ENCODE results near the gene KRTAP13-4. TPM values are rescaled to one million over a fixed set of nuclear protein-coding genes. Genes with fewer than 3 reads are reported as not detected.

Gene KRTAP13-4
- total and polyA plus RNA-seq, 12 donors: not detected

DNA sequence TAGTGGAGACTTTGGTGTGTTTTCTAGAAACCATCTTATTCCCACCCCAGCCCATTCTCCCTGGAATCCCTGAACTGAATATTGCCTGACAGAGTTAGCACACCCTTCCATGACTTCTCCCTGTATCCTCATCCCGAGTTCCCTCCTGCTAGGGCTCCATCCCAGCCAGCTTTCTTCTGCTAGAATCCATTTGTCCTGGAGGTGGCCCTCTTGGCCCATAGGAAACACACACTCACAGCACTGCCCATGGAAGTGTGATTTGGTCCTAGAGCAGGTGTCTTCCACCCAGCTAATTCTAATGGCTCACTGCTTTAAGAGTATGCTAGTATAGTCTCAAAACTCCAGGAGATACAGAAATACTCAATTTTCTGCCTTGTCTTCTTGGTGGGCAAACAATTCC, 14.2 kb downstream of the KRTAP13-4 start:
- no peaks in the 10 kb centered on the region for H3K36me3 ChIP-seq
- intact Hi-C loops (cut with DNase I): loop anchor here in 7 of 10 donors (2.0 to 10.0 kb wide), 5 partner anchors 288 to 643 kb away; no protein-coding TSS in a partner anchor
- no peaks in the 10 kb centered on the region for H3K9me3 ChIP-seq
- no peaks in the 10 kb centered on the region for H3K4me1 ChIP-seq
- H3K4me3 ChIP-seq: no peak overlapping the region
- peak in 1 of 2 donors; percentile 4 for DNase-seq
- no peaks in the 10 kb centered on the region for H3K27me3 ChIP-seq
- WGBS, 2 donors: 44 to 48% methylated on average over 1 of the region's 1 CpG
- peak in 7 of 9 donors; percentile 13 to 55 (median 52) for TF ChIP-seq CTCF (IDR thresholded peaks at IDR 0.05)
- ATAC-seq: peak in 6 of 8 donors; percentile 25 to 79 (median 60)
- H3K27ac ChIP-seq: no peak overlapping the region

DNA sequence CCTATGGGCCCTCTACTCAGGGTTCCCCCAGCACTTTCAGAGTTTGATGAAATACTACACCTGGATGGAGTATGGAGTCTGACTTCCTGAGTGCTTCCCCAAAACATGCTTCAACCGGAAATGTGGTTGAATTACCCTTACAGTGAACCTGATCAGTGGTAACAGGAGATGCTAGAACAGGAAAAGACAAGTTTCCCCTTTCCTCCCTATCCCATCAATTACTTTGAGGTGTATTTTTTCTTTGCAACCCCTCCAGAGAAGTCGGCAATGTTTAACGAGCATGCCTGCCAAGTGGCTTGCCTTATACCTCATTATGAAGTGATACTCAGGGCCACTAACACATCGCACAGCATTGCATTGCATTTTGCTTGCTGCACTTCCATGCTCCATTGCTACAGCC, 17.0 kb downstream of the KRTAP13-4 start:
- WGBS, 2 donors: 53 to 63% methylated on average over 4 of the region's 4 CpGs
- ATAC-seq (no peak), DNase-seq (no peak)
- H3K27me3 ChIP-seq: no peaks in the 10 kb centered on the region
- no peak overlapping the region for H3K4me3 ChIP-seq
- no peaks in the 10 kb centered on the region for H3K4me1 ChIP-seq
- TF ChIP-seq CTCF (IDR thresholded peaks at IDR 0.05): no peak
- no peaks in the 10 kb centered on the region for H3K9me3 ChIP-seq
- H3K27ac ChIP-seq: no peak overlapping the region
- H3K36me3 ChIP-seq: no peaks in the 10 kb centered on the region
- intact Hi-C loops (cut with DNase I): loop anchor here in 3 of 10 donors (10.0 kb wide), 2 partner anchors 288 to 638 kb away; no protein-coding TSS in a partner anchor

GRCh38 chr21:30448514-30448913, 18.5 kb downstream of the KRTAP13-4 start:
- no peak overlapping the region for H3K27ac ChIP-seq
- no peaks in the 10 kb centered on the region for H3K27me3 ChIP-seq
- H3K9me3 ChIP-seq: no peaks in the 10 kb centered on the region
- H3K4me1 ChIP-seq: no peaks in the 10 kb centered on the region
- no peaks in the 10 kb centered on the region for H3K36me3 ChIP-seq
- intact Hi-C loops (cut with DNase I): loop anchor here in 3 of 10 donors (10.0 kb wide), 2 partner anchors 286 to 636 kb away; no protein-coding TSS in a partner anchor
- ATAC-seq (no peak), DNase-seq (no peak)
- WGBS, 2 donors: 90 to 91% methylated on average over 3 of the region's 3 CpGs
- no peak for TF ChIP-seq CTCF (IDR thresholded peaks at IDR 0.05)
- H3K4me3 ChIP-seq: no peak overlapping the region

GRCh38 chr21:30463713-30464112, 33.7 kb downstream of the KRTAP13-4 start:
- TF ChIP-seq CTCF (IDR thresholded peaks at IDR 0.05): peak in 5 of 9 donors; percentile 15 to 52 (median 34)
- intact Hi-C loops (cut with DNase I): no loop called here
- no peaks in the 10 kb centered on the region for H3K4me1 ChIP-seq
- H3K36me3 ChIP-seq: no peaks in the 10 kb centered on the region
- H3K27me3 ChIP-seq: no peaks in the 10 kb centered on the region
- no peak overlapping the region for H3K4me3 ChIP-seq
- no peaks in the 10 kb centered on the region for H3K9me3 ChIP-seq
- DNase-seq: no peak
- H3K27ac ChIP-seq: no peak overlapping the region
- WGBS, 2 donors: 48 to 55% methylated on average over 3 of the region's 3 CpGs
- ATAC-seq: no peak

Data from heart right ventricle (tissue), 16 donors.